ENCODE data around the gene TBC1D8B. TPM values are rescaled to one million over a fixed set of nuclear protein-coding genes. Genes with fewer than 3 reads are reported as not detected.

The TBC1D8B gene
- total RNA-seq, 1 donor from 2014 or later, result 16.9 TPM

GRCh38 chrX:106898462-106898861 lies 96.0 kb downstream of the TBC1D8B start:
- no peak for DNase-seq

- DNase-seq, result no peak
Observed at GRCh38 chrX:106899276-106899675, 96.8 kb downstream of the TBC1D8B start.

DNA sequence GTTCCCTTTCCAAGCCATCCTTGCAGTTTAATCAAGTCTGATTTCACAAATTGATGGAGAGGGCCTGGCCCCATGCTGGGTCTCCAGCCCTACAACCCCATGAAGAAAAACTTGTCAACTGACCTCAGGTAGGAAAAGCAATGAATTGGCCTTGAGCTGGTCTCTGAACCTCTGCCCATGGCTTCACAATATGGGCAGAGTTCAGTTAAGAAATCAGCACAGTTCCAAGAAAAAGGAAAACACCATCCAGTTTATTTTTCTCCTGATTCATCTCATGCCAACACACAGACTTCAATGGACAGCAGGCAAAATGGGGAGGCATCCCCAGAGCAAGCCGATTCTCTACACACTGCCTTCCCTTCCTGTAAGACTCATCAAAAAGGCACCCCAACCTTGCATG lies 97.4 kb downstream of the TBC1D8B start:
- no peak for DNase-seq

DNA sequence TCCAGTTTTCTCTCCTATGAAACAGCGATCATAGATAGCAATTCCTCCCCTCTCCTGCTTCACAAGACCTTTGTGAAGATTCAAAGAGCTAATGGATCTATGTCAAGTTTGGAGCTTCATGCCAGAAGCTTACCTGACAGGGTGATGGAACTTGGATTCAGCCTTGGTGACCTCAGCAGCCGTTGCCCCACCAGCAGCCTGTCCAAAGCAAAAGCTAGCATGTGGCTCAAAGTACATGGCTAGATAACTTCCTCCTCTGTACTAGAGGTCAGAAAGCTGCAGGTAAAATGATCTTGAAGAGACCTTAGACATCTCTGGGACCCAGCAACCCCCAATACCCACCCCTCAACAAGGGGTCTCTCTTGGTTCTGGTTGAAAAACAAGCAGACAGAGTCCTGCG lies 98.9 kb downstream of the TBC1D8B start:
- no peak for DNase-seq

- no peak for DNase-seq
Observed at GRCh38 chrX:106901781-106902219, 99.3 kb downstream of the TBC1D8B start.

GRCh38 chrX:106902684-106903083 lies 100.2 kb downstream of the TBC1D8B start:
- no peak for DNase-seq

- DNase-seq, result no peak
Observed at GRCh38 chrX:106903291-106903824, 100.9 kb downstream of the TBC1D8B start, which contains the start of gene RIPPLY1. TSS of gene RIPPLY1 (minus strand) at chrX:106903341. CDS start at chrX:106903287, 54 bp downstream.

DNA sequence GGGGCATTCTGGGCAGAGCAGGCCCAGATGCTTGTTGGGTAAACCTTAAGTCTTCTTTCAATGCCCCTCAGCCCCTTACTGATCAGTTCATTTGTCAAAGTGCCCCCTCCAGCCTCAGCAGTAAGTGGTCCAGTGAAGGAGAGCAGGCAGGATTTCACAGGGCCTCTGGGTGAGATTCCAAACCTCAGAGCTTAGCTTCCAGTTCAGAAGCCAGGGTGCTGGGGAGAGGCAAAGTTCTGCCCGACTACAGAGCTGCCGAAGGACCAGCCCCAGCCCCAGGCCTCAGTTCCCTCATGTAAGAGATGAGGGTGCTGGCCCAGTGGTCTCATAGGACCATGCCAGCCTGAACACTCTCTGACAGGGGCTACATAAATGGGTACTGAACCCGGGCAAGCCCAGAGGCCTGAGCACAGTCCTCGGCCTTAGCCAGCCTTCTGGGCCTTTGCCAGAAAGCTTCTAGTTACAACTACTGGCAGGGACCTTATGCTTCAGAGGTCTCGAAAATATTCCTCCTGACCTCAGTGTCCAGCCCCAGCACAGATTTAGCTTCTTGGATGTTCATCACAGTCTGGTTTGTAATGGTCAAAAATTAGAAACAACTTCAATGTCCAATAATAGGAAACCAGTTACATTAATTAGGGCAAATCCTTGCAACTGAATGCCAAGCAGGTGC lies 101.5 kb downstream of the TBC1D8B start:
- DNase-seq, result no peak

GRCh38 chrX:106905064-106905708 lies 102.7 kb downstream of the TBC1D8B start:
- no peak for DNase-seq

- no peak for DNase-seq
Observed at GRCh38 chrX:106906361-106906760, 103.9 kb downstream of the TBC1D8B start.

- DNase-seq, result no peak
Observed at GRCh38 chrX:106912864-106913263, 110.4 kb downstream of the TBC1D8B start.

DNA sequence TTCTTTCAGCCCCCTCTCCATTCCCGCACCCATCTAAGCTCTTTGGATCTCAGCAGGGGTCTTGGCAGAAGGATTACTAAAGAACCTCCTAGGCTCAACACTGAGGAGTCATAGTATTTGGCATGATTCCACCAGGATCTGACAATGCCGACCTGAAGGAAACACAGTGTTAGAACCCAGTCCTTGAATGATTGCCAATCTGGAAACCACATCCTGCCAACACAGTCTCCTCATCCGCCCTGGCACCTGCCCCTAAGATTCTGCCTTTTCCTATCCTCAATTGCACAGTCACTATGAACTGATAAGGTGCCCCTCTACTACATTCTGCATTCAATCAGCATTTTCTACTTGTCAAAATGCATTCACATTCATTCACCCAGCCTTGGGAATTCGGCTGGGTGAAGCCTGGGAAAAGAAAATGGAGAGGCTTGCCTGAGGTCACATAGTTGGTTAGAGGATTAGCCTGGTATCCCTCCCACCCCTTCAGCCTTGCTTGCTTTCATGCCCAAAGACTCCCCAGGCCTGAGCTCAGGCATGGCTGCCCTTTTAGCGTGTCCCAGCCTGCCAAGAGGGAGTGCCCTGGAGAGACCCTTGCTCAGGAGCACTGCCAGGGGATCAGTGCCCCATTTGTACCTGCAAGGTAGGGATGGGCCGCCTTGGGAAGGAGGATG lies 115.5 kb downstream of the TBC1D8B start:
- no peak for DNase-seq

DNA sequence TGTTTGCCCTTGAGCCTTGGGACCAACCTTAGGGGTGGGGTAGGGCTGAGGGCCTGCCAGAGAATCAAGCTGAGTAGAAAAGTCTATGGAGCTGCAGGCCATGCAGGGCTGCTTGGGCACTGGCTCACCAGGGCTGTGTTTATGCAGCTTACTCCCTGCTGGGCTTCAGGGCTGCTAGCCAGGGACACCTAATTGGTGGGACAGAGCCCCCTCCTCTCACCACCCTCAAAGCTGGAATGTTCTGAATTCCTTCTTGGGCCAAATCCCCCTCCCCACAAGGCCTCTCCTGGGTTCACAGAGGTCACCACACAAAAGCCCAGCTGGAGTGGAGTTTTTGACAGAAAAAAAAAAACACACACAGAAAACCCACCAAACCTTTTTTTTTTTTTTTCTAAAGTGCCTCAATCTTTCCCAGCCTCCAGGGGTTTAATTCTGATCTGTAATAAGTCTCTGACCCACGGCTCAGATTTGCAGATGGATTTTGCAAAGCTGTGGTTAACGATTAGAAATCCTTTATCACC lies 117.5 kb downstream of the TBC1D8B start, which contains the start of gene CLDN2:
Gene CLDN2 (plus strand): TSS at position 471 of the 521 bp plus-strand sequence. CDS start 7,827 bp downstream, outside the sequence.
- DNase-seq, result no peak

- no peak for DNase-seq
Observed at GRCh38 chrX:106921637-106922036, 119.2 kb downstream of the TBC1D8B start.

Other genes starting within 250 kb of the TBC1D8B start
- 2.8 TPM for gene RADX, start 190.7 kb upstream of the TBC1D8B start, total RNA-seq
- gene RNF128, start 76.0 kb upstream of the TBC1D8B start, total RNA-seq, result 4.2 TPM
- gene RIPPLY1, start 100.7 kb downstream of the TBC1D8B start, total RNA-seq, result not detected
- gene CLDN2, start 117.7 kb downstream of the TBC1D8B start, total RNA-seq, result 0.10 TPM
- gene MORC4, start 197.5 kb downstream of the TBC1D8B start, total RNA-seq, result 42.2 TPM